Suppressor macrophage treated with lipopolysaccharide for 4 hours (primary cell): ENCODE results near the gene CCL2.
"Not testable (repeated sequence)": the region's sequence is repeated elsewhere in the genome, so short reads cannot be mapped to it uniquely, and the experiment has no call there.

Experiments used
- DNase-seq: peaks from one replicate; pipeline ENCODE4 v3.0.0-alpha.2; 2020

CCL2 gene

DNA sequence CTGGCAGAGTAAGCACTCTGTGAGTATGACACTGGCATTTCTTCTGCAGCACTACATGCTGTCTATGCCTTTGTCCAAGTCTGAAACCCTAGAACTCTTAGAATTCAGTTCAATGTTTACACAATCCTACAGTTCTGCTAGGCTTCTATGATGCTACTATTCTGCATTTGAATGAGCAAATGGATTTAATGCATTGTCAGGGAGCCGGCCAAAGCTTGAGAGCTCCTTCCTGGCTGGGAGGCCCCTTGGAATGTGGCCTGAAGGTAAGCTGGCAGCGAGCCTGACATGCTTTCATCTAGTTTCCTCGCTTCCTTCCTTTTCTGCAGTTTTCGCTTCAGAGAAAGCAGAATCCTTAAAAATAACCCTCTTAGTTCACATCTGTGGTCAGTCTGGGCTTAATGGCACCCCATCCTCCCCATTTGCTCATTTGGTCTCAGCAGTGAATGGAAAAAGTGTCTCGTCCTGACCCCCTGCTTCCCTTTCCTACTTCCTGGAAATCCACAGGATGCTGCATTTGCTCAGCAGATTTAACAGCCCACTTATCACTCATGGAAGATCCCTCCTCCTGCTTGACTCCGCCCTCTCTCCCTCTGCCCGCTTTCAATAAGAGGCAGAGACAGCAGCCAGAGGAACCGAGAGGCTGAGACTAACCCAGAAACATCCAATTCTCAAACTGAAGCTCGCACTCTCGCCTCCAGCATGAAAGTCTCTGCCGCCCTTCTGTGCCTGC is at the start of gene CCL2:
TSS of gene CCL2 (plus strand) at position 635 of the 730 bp plus-strand sequence. CDS start at position 700, 65 bp downstream.
- peak; percentile 75 for DNase-seq

DNA sequence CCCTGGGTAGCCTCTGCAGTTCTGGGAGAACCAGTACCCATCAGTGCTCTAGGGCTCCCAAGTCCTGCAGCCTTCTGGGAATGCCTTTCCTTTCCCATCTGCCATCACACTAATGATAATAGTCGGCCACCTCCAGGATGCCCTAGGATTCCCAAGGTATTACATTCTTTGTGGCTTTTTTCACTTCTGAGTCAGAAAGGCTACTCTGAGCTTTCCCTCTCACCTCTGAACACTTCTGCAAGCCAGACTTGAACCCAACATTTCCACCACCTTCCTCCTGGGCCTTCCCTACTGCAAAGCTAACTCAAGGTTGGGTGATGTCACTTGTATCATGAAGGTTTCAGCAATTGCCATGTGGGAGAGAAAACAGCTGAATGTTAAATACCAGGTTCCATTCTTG is 49.7 kb upstream of the CCL2 start:
- DNase-seq, result no peak

DNA sequence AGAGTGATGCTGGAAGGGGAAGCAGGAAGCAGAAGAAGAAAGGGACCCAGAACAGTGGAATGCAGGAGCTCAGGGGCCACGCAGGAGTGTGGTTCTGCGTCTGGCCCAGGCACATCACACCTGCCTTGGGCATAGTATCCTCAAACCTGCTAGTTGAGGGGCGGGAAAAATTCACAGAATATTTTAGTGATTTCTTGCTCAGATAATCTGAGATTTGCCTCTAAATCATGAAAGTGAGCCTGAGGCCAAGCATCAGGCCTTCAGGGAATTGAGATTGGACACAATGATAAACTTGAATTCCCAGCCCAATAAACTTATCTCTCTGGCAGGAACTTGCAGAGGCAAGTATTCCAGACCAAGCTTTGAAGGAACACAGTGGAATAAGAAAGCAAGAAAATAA is 48.5 kb upstream of the CCL2 start:
- DNase-seq, result no peak

DNA sequence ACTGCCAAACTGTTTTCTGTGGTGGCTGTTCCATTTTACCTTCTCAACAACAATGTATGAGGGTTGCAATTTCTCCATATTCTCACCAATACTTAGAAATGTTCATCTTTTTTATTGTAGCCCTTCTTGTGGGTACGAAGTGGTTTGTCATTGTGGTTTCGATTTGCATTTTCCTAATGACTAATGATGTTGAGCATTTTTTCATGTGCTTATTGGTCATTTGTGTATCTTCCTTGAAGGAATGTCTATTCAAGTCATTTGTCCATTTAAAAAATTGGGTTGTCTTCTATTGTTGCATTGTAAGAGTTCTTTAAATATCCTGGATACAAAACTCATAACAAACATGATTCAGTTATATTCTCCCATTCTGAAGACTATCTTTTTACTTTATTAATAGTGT is 47.5 kb upstream of the CCL2 start:
- peak; percentile 72 for DNase-seq

DNA sequence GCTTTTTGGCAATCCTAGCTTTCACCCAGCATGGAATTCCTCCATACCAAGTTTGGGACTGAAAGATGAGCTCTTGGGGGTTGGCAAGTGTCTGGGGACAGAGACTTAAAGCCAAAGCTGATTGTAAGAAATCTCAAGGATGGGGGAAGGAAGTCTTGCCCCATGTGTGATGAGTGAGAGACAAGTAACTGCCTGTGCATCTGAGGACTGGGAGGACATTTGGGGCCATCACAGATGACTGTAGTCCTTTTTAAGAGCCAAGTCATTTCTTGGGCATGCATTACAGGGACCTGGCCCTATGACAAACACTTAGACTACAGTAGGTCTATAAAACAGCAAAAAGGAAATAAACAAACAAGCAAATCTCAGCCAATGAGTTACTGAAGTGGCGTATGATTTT is 36.3 kb upstream of the CCL2 start:
- DNase-seq, result no peak

DNA sequence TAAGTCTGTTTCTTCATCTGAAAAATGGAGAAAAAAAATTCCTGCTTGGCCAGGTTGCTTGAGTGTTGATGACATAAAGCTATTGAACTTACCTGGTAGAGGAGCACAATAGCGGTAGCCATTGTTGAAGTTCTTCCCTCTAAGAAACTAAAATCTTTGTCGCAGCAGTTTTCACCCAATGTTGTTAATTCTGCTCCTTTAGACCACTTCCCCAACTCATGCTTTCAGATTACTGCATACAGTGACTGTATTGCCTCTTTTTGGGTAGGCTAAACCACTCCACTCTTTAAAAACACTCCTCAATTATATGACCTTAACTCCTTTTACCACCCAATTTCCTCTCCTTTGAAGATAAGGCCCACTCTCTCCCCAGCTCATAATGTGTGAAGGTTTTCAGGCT is 35.7 kb upstream of the CCL2 start:
- DNase-seq, result no peak

DNA sequence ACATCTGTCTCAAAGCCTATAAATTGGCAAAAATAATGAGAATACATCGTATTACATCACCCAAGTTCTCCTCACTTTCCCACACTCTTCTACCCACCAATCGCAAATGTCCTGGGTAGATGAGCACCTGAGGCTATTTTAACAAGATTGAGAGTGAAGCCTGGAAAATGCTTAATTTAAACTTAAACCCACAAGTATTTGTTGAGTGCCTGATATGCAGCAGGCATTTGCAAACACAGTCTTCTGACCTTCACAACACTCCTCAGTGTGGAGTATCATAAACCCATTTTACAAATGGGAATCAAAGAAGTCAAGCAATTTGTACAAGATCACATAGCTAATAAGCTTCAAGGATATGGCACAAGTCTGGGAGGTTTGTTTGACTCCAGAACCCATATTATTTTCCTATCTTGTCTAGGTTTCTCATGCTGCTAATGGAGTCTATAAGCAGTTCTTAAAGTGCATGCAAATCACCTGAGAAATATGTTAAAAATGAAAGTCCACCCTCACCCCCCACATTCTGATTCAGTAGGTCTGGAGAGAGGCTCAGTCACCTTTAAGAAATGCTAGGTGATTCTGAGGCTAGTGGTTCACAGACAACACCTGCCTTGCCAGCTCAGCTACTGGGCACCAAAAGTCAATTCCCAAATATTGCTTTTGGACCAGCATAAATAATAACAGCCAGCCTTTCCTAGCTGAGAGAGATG is 34.9 kb upstream of the CCL2 start:
- DNase-seq, result no peak

DNA sequence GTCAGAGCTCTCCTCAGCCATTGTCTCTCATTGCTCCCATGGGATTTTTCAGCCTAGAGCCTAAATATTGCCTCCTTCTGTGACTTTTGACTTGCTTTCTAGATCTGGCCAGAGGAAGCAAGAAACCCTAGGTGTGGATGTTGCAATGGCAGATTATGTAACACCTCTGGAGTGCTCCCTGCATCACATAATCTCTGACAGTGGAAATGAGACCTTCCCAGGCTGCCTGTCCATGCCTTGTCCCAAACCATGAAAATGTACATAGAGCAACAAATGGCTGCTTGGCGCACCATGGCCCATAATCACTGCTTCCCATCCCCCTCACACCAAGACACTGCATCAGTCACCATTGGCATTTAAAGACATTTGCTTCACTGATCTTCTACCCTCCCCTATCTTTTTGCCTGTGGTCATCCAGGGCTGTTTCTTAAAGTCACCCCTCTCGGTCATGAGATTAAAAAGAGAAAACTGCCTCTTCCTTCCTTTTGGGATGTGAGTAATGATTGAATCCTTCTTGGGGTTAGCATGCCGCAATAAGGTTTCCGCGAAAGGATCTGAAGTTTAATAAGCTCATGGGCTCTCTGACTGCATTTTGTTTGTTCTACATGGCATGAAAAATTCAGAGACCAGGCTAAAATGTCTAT is 34.2 kb upstream of the CCL2 start:
- peak; percentile 88 for DNase-seq

DNA sequence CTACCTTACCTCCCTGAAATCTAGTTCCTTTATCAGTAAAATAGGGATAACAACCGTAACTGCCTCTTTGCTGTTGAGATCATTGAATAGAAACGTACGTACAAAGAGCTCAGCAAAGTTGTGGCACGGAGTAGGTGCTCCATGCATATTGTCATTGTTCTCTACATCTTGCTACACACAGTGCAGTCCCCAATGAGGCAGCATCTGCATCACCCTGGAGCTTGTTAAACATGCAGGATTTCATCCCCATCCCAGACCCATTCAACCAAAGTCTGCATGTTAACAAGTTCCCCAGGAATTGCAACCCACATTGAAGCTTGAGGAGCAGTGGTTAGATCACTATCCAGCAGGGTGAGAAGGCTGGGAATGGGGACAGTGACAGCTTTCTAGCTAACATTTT is 33.7 kb upstream of the CCL2 start:
- no peak for DNase-seq

DNA sequence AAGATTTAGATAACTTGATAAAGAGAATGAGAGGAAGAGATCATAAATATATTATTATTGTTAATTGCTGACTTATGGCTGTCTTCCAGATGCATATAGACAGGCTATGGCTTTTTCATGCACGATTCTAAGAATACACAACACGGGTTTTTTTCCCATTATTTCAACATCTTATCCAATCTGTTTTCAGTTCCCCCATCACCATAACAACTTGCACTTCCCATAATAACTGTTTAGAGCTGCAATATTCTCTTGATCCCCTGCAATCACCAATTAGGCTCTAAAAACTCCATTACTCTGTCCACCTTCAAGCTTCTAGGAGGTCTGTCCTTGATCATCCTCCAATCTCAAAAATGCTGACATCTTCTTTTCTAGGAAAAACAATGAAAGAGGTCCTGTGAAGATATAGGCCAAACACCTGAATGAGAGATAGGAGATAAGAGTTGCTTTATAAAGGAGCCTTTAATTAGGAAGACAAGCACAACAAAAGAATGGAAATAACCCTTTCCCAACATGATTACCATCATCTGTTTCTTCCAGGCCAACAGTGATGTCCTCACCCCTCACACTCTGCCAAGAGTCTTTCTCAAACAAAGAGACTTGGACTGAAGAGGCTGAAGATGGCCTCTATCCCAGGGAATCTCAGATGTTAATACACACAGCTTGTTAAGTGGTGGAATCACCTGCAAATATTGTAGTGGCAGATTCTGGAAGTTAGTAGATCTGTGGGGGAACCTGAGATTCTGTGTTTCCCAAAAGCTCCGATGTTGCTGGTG is 32.2 kb upstream of the CCL2 start:
- DNase-seq, result peak; percentile 81

DNA sequence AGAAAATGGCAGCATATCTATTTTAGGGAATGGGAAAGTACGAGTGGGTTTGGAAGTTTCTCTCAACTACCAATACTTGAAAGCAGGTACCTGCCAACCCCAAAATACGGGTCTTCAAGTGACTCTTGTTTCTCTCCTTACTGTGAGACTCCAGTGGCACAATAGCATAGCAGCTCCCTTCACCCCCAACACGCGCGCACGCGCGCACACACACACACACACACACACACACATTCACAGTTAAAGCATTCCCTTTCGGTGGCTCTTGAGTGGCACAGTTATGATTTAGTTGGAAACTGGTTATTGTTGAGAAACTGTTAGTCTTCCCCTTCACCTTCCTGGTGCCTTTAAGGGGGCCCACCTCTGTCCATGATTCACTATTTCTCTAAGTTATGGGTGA is 30.0 kb upstream of the CCL2 start:
- no peak for DNase-seq

DNA sequence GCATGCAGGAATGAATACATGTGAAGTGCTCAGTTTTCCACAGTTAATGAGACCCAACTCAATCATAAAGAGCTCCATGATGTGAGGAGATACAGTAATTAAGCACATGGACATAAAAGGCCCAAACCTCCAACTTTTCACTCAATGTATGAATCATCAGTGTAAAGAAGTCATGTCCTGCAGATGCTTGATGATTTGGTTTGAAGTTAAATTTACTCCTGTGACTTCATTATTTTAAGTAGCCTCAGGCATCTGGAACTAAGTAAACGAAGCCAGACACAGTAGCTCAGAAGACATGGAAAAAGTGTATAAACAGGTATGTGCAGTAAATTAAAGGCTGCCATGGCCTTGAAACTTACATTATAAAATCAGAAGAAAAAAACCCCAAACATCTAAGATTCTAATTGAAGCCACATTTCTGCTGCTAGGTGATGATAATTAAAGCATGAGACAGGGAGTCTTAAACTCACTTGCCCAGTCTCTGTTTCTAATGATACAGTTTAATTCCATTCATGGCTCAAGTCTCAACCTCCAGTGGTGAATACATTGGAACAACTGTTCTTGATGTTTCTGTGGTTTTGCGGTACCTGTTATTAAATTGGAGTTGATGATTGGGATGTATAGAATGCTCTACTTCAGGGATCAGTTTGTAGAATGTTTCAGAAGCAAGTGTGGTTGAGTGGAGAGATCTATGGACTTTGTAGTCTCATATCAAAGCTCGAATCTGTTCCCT is 28.9 kb upstream of the CCL2 start:
- DNase-seq, result no peak

DNA sequence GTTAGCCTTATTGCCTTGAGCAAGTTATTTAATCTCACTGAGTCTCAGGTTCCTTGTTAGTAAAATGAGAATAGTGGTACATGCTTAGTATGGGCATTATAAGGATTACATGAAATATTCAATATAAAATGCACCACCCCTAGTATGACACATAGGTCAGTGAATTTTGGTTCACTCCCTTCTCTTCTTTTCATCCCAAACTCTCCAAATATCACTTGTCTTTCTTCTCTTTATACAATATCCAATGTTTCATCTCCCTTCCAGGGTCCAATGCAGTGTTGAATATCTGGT is 28.4 kb upstream of the CCL2 start:
- no peak for DNase-seq

DNA sequence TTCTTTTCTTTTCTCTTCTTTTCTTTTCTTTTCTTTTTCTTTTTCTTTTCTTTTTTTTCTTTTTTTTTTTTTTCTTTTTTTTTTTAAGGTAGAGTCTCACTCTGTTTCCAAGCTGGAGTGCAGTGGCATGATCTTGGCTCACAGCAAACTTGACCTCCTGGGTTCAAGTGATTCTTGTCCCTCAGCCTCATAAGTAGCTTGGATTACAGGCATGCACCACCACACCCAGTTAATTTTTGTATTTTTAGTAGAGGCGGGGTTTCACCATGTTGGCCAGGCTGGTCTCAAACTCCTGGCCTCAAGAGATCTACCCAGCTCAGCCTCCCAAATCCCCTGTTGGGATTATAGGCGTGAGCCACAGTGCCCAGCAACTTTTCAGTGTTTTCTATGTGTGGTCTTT is 27.8 kb upstream of the CCL2 start:
- DNase-seq, result not testable (repeated sequence)

DNA sequence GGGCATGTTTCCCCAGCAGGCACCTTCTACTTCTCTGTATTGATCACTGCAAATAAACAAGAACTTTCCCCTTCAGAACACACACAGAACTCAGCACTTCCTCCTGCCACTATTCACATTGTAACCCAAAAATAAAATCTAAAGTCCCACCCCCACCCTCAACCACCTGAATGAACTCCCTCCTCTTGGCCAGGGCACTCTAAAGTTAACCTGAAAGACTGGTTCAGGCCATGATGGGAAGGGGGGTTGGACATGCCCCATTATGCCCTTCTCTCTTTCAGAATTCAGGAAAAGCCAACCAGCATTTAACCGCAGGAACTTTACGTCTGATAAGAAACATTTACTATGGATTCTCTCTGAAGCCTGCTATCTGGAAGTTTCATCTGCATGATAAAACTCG is 27.4 kb upstream of the CCL2 start:
- no peak for DNase-seq

DNA sequence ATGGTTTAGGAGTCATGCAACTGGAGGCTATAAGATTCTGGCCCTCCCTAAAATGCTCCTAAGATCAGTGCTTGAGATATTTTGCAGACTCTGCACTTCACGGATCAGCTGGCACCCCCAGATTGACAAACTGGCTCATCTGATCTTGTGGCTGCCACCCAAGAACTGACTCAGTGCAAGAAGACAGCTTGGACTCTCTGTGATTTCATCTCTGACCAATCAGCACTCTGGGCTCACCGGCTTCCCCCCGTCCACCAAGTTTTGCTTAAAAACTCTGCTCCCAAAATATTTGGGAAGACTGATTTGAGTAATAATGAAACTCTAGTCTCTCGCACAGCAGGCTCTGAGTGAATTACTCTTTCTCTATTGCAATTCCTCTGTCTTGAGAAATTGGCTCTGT is 26.3 kb upstream of the CCL2 start:
- DNase-seq, result peak; percentile 68

DNA sequence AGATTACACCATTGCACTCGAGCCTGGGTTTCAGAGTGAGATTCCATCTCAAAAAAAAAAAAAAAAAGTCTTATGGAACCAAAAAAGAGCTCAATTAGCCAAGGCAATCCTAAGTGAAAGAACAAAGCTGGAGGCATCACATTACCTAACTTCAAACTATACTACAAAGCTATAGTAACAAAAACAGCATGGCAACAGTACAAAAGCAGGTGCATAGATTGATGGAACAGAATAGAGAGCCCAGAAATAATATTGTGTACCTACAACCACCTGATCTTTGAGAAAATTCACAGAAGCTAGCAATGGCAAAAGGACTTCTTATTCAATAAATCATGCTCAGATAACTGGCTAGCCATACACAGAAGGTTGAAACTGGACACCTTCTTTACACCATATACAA is 24.7 kb upstream of the CCL2 start:
- no peak for DNase-seq

DNA sequence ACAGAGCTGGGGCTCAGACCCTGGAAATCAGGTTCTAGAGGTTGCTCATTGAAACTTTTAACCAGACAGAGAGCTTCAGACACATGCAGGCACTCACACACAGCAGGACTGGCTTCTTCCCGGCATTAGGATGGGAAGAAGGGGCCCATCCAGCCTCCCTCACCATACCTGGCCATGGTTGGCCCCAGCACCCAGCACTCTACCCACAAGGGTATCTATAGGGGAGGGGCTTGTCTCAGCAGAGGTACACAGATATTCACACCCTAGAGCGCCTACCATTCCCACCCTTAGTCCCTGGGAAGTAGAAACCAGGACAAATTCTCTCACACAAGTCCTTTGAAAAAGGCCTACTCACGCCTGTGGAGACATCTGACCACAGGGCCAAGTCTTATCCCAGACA is 20.5 kb upstream of the CCL2 start:
- DNase-seq, result no peak

DNA sequence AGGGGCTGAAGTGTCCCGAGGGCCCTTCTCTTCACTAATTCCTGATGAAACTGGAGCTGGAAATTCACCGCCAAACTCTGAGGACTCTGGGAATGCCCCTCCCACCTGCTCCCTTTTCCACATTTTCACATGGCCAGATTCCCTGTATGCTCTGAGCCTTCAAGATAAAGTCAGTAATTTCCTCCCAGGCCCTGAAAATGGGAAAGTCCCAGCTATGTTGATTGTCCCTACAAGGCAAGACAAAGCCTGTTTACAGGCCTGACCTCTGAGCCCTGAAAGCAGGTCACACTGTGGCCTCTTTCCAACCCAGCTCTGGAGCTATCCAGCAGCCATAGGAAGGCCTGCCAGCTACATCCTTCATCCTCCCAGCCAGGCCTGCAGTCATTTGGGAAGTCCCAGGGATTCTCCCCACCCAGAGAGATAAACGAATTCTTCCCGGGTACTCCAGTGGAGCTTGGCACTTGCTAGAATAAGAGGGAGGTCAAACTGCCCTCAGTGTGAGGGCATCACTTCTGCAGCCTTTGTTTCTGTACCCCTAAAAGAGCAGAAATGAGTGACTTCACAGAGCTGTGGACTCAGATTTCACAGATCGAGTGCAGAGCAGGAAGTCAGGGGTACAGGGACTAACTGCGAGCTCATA is 19.6 kb upstream of the CCL2 start:
- DNase-seq, result peak; percentile 74

DNA sequence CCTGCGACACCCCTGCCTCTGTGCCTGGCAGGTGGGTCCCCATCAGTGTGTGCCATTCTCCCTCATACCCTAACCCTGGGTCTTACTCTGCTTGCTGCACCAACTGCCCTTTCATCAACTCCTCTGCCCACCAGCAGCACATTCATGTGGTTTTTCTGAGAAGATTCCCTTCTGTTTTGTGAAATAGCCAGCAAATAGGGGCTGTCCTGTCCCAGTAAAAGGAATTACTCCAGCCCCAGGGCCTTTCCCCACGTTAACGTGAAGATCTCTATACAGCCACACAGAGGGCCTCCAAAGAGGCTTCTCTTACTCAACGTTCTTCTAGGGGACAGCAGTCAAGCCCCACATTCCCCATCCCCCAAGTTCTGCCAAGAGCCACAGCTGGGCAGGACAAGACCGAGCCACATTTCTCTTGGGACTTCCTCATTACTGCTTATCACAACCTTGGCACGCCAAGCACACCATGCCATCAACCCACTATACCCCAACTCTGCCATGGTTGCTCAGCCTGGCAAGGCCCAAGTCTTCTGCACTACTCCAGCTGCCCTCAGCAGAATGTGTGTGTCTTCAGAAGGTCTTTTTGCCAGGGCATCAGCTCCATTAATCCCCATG is 18.7 kb upstream of the CCL2 start:
- DNase-seq, result no peak

DNA sequence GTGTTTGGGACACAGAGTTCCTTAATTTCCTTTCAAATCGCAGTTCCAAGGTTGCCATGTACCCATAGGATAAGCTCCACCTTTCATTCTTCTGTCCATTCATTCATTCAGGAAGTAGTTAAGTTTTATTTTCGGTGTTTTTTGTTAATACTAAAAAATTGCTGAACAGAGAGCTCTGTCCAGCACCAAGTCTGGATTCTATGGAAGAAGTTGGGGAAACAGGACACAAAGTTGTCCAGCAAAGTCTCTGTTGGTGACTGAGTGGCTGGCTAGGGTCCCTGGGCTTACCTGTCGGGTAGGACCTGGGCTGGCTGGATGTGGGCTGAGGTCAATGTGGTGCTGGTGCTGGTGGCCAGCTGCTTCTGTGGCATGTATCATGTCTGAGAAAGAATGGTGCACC is 17.6 kb upstream of the CCL2 start:
- DNase-seq, result no peak

DNA sequence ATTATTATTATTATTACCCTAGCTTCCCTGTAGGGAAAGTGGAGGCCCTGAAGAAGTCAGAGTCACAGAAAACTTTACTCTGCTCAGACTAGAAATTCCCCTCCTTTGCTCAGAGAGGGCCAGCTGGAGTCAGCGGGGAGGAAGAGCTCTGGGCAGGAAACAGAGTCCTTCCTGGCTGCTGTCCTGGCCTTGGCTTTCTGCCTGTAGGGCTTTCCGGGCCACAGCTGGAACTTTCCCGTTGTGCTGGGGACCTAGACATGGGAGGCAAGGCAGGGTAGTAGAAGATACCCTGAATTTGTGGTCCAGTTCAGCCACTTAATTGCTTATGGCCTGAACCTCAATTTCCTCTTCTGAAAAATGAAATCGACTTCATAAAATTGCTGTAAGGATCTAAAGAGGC is 14.0 kb upstream of the CCL2 start:
- peak; percentile 61 for DNase-seq
